ENCODE measurements around the gene CEP72. TPM values are rescaled to one million over a fixed set of nuclear protein-coding genes. Genes with fewer than 3 reads are reported as not detected.

CEP72 gene
- polyA plus RNA-seq, 1 of the 3 experiments (the other 2 are of a cell fraction), result 4.4 TPM

GRCh38 chr5:585556-585955, 26.6 kb upstream of the CEP72 start:
- Histone ChIP-seq H3K36me3 (replicated peaks in 1 of 2; ENCODE audit: control insufficient read depth in 1 of 2, insufficient read depth in 2 of 2, low read length in 1 of 2) (no peaks in the 10 kb centered on the region), H3K4me3 (ENCODE audit: low read depth in 2 of 2, low read length in 1 of 2) (no peak overlapping the region), H4K20me1 (ENCODE audit: insufficient read depth) (no peaks in the 10 kb centered on the region), H3K9me2 (no peaks in the 10 kb centered on the region), H3K79me2 (ENCODE audit: insufficient read depth) (no peaks in the 10 kb centered on the region), H3K9ac (no peak overlapping the region), H3K27me3 (ENCODE audit: insufficient read depth) (peaks cover 7% of the 10 kb centered on the region; the same call in 1 of the 2 replicates), H3K27ac (ENCODE audit: low read depth in 2 of 2, low read length in 1 of 2) (no peak overlapping the region), H3K4me1 (ENCODE audit: control insufficient read depth in 1 of 2, insufficient read depth in 2 of 2, low read depth in 1 of 2, low read length in 1 of 2) (no peaks in the 10 kb centered on the region; a peak in 1 of 4 replicates), H3F3A (replicated peaks; ENCODE audit: insufficient read depth) (no peaks in the 10 kb centered on the region), H3K4me2 (no peak overlapping the region), H3K9me3 (no peaks in the 10 kb centered on the region), H2AFZ (ENCODE audit: low read depth) (no peak overlapping the region)
- CTCF ChIA-PET, result no interaction called here
- WGBS (ENCODE audit: low lambda C conversion rate), result 25% methylated on average over 9 of the region's 9 CpGs
- POLR2A ChIA-PET, result no interaction called here
- DNase-seq, result no peak
- TF ChIP-seq YY1 (IDR thresholded peaks at IDR 0.05; ENCODE audit: low read depth) (no peak), MAX (IDR thresholded peaks at IDR 0.05; ENCODE audit: low read depth) (no peak), FOSL2 (IDR thresholded peaks at IDR 0.05; ENCODE audit: borderline replicate concordance, low read depth) (no peak), RCOR1 (IDR thresholded peaks at IDR 0.05; ENCODE audit: low read length) (no peak), EZH2phosphoT487 (IDR thresholded peaks at IDR 0.05; ENCODE audit: borderline replicate concordance, low read depth) (no peak), FOXM1 (IDR thresholded peaks at IDR 0.05; ENCODE audit: low read depth) (no peak), RFX5 (IDR thresholded peaks at IDR 0.05; ENCODE audit: low read length) (no peak), EP300 (IDR thresholded peaks at IDR 0.05; ENCODE audit: borderline replicate concordance in 1 of 2, low read depth in 1 of 2, low read length in 1 of 2) (no peak), TCF12 (IDR thresholded peaks at IDR 0.05) (no peak), JUND (IDR thresholded peaks at IDR 0.05) (no peak), MEF2A (IDR thresholded peaks at IDR 0.05; ENCODE audit: borderline replicate concordance, low read depth) (no peak), TAF1 (IDR thresholded peaks at IDR 0.05; ENCODE audit: borderline replicate concordance, low read depth, low read length) (no peak), RXRA (IDR thresholded peaks at IDR 0.05; ENCODE audit: borderline replicate concordance, low read depth) (no peak), IRF3 (IDR thresholded peaks at IDR 0.05; ENCODE audit: low read depth, low read length) (no peak)
- TF ChIP-seq, protein P1, sequence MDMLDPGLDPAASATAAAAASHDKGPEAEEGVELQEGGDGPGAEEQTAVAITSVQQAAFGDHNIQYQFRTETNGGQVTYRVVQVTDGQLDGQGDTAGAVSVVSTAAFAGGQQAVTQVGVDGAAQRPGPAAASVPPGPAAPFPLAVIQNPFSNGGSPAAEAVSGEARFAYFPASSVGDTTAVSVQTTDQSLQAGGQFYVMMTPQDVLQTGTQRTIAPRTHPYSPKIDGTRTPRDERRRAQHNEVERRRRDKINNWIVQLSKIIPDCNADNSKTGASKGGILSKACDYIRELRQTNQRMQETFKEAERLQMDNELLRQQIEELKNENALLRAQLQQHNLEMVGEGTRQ (IDR thresholded peaks at IDR 0.05; ENCODE audit: borderline replicate concordance, low read depth, low read length), result no peak
- TF ChIP-seq, protein P2, sequence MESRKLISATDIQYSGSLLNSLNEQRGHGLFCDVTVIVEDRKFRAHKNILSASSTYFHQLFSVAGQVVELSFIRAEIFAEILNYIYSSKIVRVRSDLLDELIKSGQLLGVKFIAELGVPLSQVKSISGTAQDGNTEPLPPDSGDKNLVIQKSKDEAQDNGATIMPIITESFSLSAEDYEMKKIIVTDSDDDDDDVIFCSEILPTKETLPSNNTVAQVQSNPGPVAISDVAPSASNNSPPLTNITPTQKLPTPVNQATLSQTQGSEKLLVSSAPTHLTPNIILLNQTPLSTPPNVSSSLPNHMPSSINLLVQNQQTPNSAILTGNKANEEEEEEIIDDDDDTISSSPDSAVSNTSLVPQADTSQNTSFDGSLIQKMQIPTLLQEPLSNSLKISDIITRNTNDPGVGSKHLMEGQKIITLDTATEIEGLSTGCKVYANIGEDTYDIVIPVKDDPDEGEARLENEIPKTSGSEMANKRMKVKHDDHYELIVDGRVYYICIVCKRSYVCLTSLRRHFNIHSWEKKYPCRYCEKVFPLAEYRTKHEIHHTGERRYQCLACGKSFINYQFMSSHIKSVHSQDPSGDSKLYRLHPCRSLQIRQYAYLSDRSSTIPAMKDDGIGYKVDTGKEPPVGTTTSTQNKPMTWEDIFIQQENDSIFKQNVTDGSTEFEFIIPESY (IDR thresholded peaks at IDR 0.05; ENCODE audit: borderline replicate concordance, low read depth), result no peak
- TF ChIP-seq, protein P3, sequence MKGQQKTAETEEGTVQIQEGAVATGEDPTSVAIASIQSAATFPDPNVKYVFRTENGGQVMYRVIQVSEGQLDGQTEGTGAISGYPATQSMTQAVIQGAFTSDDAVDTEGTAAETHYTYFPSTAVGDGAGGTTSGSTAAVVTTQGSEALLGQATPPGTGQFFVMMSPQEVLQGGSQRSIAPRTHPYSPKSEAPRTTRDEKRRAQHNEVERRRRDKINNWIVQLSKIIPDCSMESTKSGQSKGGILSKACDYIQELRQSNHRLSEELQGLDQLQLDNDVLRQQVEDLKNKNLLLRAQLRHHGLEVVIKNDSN (IDR thresholded peaks at IDR 0.05; ENCODE audit: borderline replicate concordance, low read depth), result no peak

All from SK-N-SH (cell line).